Measurements from ENCODE around the gene CDH4. TPM values are rescaled to one million over a fixed set of nuclear protein-coding genes. Genes with fewer than 3 reads are reported as not detected.

CDH4 gene
- total RNA-seq, 1 experiment from 2014 or later: not detected

- Histone ChIP-seq H3K27me3 (ENCODE audit: control insufficient read depth, insufficient read depth, low read length) (peaks cover 5% of the 10 kb centered on the region; the same call in 1 of the 2 replicates), H3K27ac (ENCODE audit: low read length) (no peak overlapping the region), H3K4me3 (ENCODE audit: low read depth in 2 of 2, low read length in 2 of 2) (no peak overlapping the region), H3K36me3 (ENCODE audit: control insufficient read depth, insufficient read depth, low read length) (no peaks in the 10 kb centered on the region), H3K9me3 (ENCODE audit: control insufficient read depth, insufficient read depth, low read depth, low read length) (no peaks in the 10 kb centered on the region), H3K4me1 (ENCODE audit: control insufficient read depth, insufficient read depth, low read length) (no peaks in the 10 kb centered on the region)
- no TSS peak for BruUV-seq (replicated peaks)
- ChIA-PET CTCF (no interaction called here), POLR2A (no interaction called here)
- in situ Hi-C loops (cut with HindIII; ENCODE audit: low pct_unique_long_range_greater_than_20kb, low sequenced_read_pairs): no loop called here
- DNase-seq (ENCODE audit: low read depth, low spot score) (no peak), ATAC-seq (no peak)
- TF ChIP-seq, protein P1, sequence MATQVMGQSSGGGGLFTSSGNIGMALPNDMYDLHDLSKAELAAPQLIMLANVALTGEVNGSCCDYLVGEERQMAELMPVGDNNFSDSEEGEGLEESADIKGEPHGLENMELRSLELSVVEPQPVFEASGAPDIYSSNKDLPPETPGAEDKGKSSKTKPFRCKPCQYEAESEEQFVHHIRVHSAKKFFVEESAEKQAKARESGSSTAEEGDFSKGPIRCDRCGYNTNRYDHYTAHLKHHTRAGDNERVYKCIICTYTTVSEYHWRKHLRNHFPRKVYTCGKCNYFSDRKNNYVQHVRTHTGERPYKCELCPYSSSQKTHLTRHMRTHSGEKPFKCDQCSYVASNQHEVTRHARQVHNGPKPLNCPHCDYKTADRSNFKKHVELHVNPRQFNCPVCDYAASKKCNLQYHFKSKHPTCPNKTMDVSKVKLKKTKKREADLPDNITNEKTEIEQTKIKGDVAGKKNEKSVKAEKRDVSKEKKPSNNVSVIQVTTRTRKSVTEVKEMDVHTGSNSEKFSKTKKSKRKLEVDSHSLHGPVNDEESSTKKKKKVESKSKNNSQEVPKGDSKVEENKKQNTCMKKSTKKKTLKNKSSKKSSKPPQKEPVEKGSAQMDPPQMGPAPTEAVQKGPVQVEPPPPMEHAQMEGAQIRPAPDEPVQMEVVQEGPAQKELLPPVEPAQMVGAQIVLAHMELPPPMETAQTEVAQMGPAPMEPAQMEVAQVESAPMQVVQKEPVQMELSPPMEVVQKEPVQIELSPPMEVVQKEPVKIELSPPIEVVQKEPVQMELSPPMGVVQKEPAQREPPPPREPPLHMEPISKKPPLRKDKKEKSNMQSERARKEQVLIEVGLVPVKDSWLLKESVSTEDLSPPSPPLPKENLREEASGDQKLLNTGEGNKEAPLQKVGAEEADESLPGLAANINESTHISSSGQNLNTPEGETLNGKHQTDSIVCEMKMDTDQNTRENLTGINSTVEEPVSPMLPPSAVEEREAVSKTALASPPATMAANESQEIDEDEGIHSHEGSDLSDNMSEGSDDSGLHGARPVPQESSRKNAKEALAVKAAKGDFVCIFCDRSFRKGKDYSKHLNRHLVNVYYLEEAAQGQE (IDR thresholded peaks at IDR 0.05; ENCODE audit: insufficient read depth in 1 of 2, low read depth in 2 of 2, low read length in 1 of 2): no peak
- intact Hi-C loops (cut with micrococcal nuclease; ENCODE audit: unreplicated experiment): no loop called here
Observed at GRCh38 chr20:61252601-61253263, 671 bp downstream of the CDH4 start.

- in situ Hi-C loops (cut with HindIII; ENCODE audit: low pct_unique_long_range_greater_than_20kb, low sequenced_read_pairs): no loop called here
Observed at GRCh38 chr20:61253264-61253639, 1.2 kb downstream of the CDH4 start.

More at GRCh38 chr20:61253264-61253639, 1.2 kb downstream of the CDH4 start:
- CTCF ChIA-PET: no interaction called here
- H3K4me1 ChIP-seq (ENCODE audit: control insufficient read depth, insufficient read depth, low read length): no peaks in the 10 kb centered on the region
- H3K9me3 ChIP-seq (ENCODE audit: control insufficient read depth, insufficient read depth, low read depth, low read length): no peaks in the 10 kb centered on the region
- H3K27ac ChIP-seq (ENCODE audit: low read length): no peak overlapping the region
- no peak overlapping the region for H3K4me3 ChIP-seq (ENCODE audit: low read depth in 2 of 2, low read length in 2 of 2)
- intact Hi-C loops (cut with micrococcal nuclease; ENCODE audit: unreplicated experiment): no loop called here
- ATAC-seq: no peak
- DNase-seq (ENCODE audit: low read depth, low spot score): no peak
- POLR2A ChIA-PET: no interaction called here
- BruUV-seq (replicated peaks): no TSS peak
- TF ChIP-seq, protein P1 (IDR thresholded peaks at IDR 0.05; ENCODE audit: insufficient read depth in 1 of 2, low read depth in 2 of 2, low read length in 1 of 2): no peak
- TF ChIP-seq CTCF (IDR thresholded peaks at IDR 0.05) (no peak), POLR2AphosphoS5 (IDR thresholded peaks at IDR 0.05; ENCODE audit: low read depth, low read length) (no peak), SIN3A (IDR thresholded peaks at IDR 0.05; ENCODE audit: borderline replicate concordance, insufficient read depth, low read depth, low read length) (no peak), TCF7L2 (IDR thresholded peaks at IDR 0.05; ENCODE audit: low read depth, low read length) (no peak)
- peaks cover 5% of the 10 kb centered on the region; the same call in 1 of the 2 replicates for H3K27me3 ChIP-seq (ENCODE audit: control insufficient read depth, insufficient read depth, low read length)
- H3K36me3 ChIP-seq (ENCODE audit: control insufficient read depth, insufficient read depth, low read length): no peaks in the 10 kb centered on the region
